SK-N-SH (cell line): Measurements from ENCODE around the gene DERA. TPM values are rescaled to one million over a fixed set of nuclear protein-coding genes. Genes with fewer than 3 reads are reported as not detected.

Experiments used
- CTCF ChIA-PET: fragments of 300-600, 350-600 bp; formaldehyde crosslinking; extraction: SDS; loops from one replicate; lab custom pipeline; 2021; lab: Yijun Ruan, JAX
- POLR2A ChIA-PET: fragments of 350-600 bp; sonication (Branson Sonifier 250); formaldehyde crosslinking; extraction: SDS; loops from one replicate; lab custom pipeline; 2020; ENCODE audit warnings: antibody characterized with exemption, inconsistent platforms; lab: Yijun Ruan, JAX
- DNase-seq: peaks from one replicate; pipeline ENCODE4 v3.0.0; 2012
- H2AFZ ChIP-seq: fragments of 200-600 bp; sonication (generic); 2 replicates; pipeline ENCODE4 v1.8.1; 2016; ENCODE audit warnings: antibody characterized with exemption, mild to moderate bottlenecking, low read depth
- H3F3A ChIP-seq: fragments of 200-600 bp; sonication (generic); replicated peaks from 2 replicates; pipeline ENCODE3; 2016; ENCODE audit warnings: antibody characterized with exemption, mild to moderate bottlenecking; ENCODE audit not compliant: insufficient read depth
- H3K27ac ChIP-seq, 2 experiments: fragments of 200-500 bp in 1 of 2; fragments of 200-600 bp in 1 of 2; sonication (Bioruptor generic) in 1 of 2; sonication (generic), shearing (Covaris generic) in 1 of 2; 2 replicates each; pipeline versions ENCODE4 v1.5.1 to v1.6.1; 2014 to 2016; ENCODE audit warnings: low read depth in 2 of 2, inconsistent platforms in 1 of 2, low read length in 1 of 2, mild to moderate bottlenecking in 1 of 2, mixed read lengths in 1 of 2
- H3K27me3 ChIP-seq: fragments of 200-600 bp; sonication (generic), shearing (Covaris generic); 2 replicates; pipeline ENCODE4 v1.6.1; 2016; ENCODE audit warnings: mixed run types; ENCODE audit not compliant: insufficient read depth
- H3K36me3 ChIP-seq, 2 experiments: fragments of 200-500 bp in 1 of 2; fragments of 200-600 bp in 1 of 2; sonication (Bioruptor generic) in 1 of 2; sonication (generic) in 1 of 2; replicated peaks in 1 of 2; 2 replicates each; pipeline versions ENCODE3 to v1.5.1; 2014 to 2016; ENCODE audit warnings: low read length in 1 of 2, mild to moderate bottlenecking in 1 of 2; ENCODE audit not compliant: insufficient read depth in 2 of 2, control insufficient read depth in 1 of 2
- H3K4me1 ChIP-seq, 2 experiments: fragments of 200-500 bp in 1 of 2; fragments of 200-600 bp in 1 of 2; sonication (Bioruptor generic) in 1 of 2; sonication (generic), shearing (Covaris generic) in 1 of 2; 2 replicates each; pipeline versions ENCODE4 v1.5.1 to v1.6.1; 2014 to 2016; ENCODE audit warnings: low read depth in 1 of 2, low read length in 1 of 2, mixed run types in 1 of 2; ENCODE audit not compliant: insufficient read depth in 2 of 2, control insufficient read depth in 1 of 2
- H3K4me2 ChIP-seq: fragments of 200-600 bp; sonication (generic), shearing (Covaris generic); 2 replicates; pipeline ENCODE4 v1.6.1; 2017; ENCODE audit warnings: mixed run types
- H3K4me3 ChIP-seq, 2 experiments: fragments of 200-500 bp in 1 of 2; fragments of 200-600 bp in 1 of 2; sonication (Bioruptor generic) in 1 of 2; sonication (generic), shearing (Covaris generic) in 1 of 2; 2 replicates each; pipeline versions ENCODE4 v1.5.1 to v1.8.1; 2014 to 2016; ENCODE audit warnings: low read depth in 2 of 2, inconsistent platforms in 1 of 2, low read length in 1 of 2, mild to moderate bottlenecking in 1 of 2, mixed read lengths in 1 of 2, moderate library complexity in 1 of 2
- H3K79me2 ChIP-seq: fragments of 200-600 bp; sonication (generic); 2 replicates; pipeline ENCODE4 v1.8.1; 2017; ENCODE audit warnings: mild to moderate bottlenecking; ENCODE audit not compliant: insufficient read depth
- H3K9ac ChIP-seq: fragments of 200-600 bp; sonication (generic); 2 replicates; pipeline ENCODE4 v1.6.1; 2017; ENCODE audit warnings: mixed run types
- H3K9me2 ChIP-seq: fragments of 200-600 bp; sonication (generic); 2 replicates; pipeline ENCODE4 v1.6.1; 2017; ENCODE audit warnings: mixed run types
- H3K9me3 ChIP-seq: fragments of 200-600 bp; sonication (generic); 2 replicates; pipeline ENCODE4 v1.6.1; 2017; ENCODE audit warnings: mixed run types, mild to moderate bottlenecking, moderate library complexity
- H4K20me1 ChIP-seq: fragments of 200-600 bp; sonication (generic); 2 replicates; pipeline ENCODE4 v1.6.1; 2017; ENCODE audit warnings: mild to moderate bottlenecking, mixed run types; ENCODE audit not compliant: insufficient read depth
- CHD2 ChIP-seq: fragments of 150-350 bp; IDR thresholded peaks from 2 replicates; pipeline ENCODE4 v1.6.1; 2018; ENCODE audit warnings: low read length; ENCODE audit not compliant: partially characterized antibody
- ELF1 ChIP-seq: IDR thresholded peaks from 2 replicates; pipeline ENCODE4 v1.4.0; 2012
- FOSL2 ChIP-seq: IDR thresholded peaks from 2 replicates; pipeline ENCODE4 v1.4.0; 2012; ENCODE audit warnings: low read depth, mild to moderate bottlenecking, moderate library complexity, borderline replicate concordance
- FOXM1 ChIP-seq: IDR thresholded peaks from 2 replicates; pipeline ENCODE4 v1.4.0; 2012; ENCODE audit warnings: low read depth, mild to moderate bottlenecking
- IRF3 ChIP-seq: fragments of 150-350 bp; IDR thresholded peaks from 2 replicates; pipeline ENCODE4 v1.6.1; 2016; ENCODE audit warnings: mild to moderate bottlenecking, low read depth, low read length
- MAX ChIP-seq: IDR thresholded peaks from 2 replicates; pipeline ENCODE4 v1.4.0; 2012; ENCODE audit warnings: low read depth
- NRF1 ChIP-seq: IDR thresholded peaks from 2 replicates; pipeline ENCODE4 v1.6.1; 2012; ENCODE audit warnings: low read depth, mild to moderate bottlenecking, low read length
- POLR2AphosphoS5 ChIP-seq: IDR thresholded peaks from 2 replicates; pipeline ENCODE4 v1.6.1; 2012; ENCODE audit warnings: low read depth, low read length
- RFX5 ChIP-seq: IDR thresholded peaks from 2 replicates; pipeline ENCODE4 v1.6.1; 2012; ENCODE audit warnings: mild to moderate bottlenecking, improper control_type of control experiment, low read length
- RXRA ChIP-seq: IDR thresholded peaks from 2 replicates; pipeline ENCODE4 v1.4.0; 2012; ENCODE audit warnings: low read depth, mild to moderate bottlenecking, borderline replicate concordance
- SIN3A ChIP-seq: IDR thresholded peaks from 2 replicates; pipeline ENCODE4 v1.6.1; 2012; ENCODE audit warnings: low read depth, mild to moderate bottlenecking, low read length, moderate library complexity, borderline replicate concordance
- TAF1 ChIP-seq: IDR thresholded peaks from 2 replicates; pipeline ENCODE4 v1.6.1; 2012; ENCODE audit warnings: low read depth, mild to moderate bottlenecking, low read length, moderate library complexity, borderline replicate concordance
- TEAD4 ChIP-seq: IDR thresholded peaks from 2 replicates; pipeline ENCODE4 v1.4.0; 2012; ENCODE audit warnings: mild to moderate bottlenecking, borderline replicate concordance; ENCODE audit not compliant: insufficient read depth
- USF1 ChIP-seq: IDR thresholded peaks from 2 replicates; pipeline ENCODE4 v1.4.0; 2012; ENCODE audit warnings: low read depth, borderline replicate concordance
- USF2 ChIP-seq: fragments of 150-350 bp; IDR thresholded peaks from 2 replicates; pipeline ENCODE4 v1.6.1; 2017; ENCODE audit warnings: antibody characterized with exemption, low read length, low read depth, borderline replicate concordance
- WGBS: methylation state at CpG from one replicate; pipeline ENCODE4 v1.1.6; 2017; ENCODE audit warnings: low lambda C conversion rate; 5-methylcytosine and 5-hydroxymethylcytosine counted together
- polyA plus RNA-seq, 3 experiments: library from polyadenylated mRNA; depleted of rRNA; stranded (reverse); fragments of >200 nt; gene quantifications; 2 replicates each; pipeline ENCODE4 v1.2.3, GENCODE V29; 2012

Gene DERA
- polyA plus RNA-seq, 1 of the 3 experiments (the other 2 are of a cell fraction): 16.6 TPM

GRCh38 chr12:16006752-16007151 lies 95.6 kb downstream of the DERA start:
- CTCF ChIA-PET: interaction anchor here (0.9 kb wide), 1 partner anchor 11 kb away, joined by 3 read pairs; no protein-coding TSS in a partner anchor
- Histone ChIP-seq H3F3A (no peaks in the 10 kb centered on the region), H3K36me3 (no peaks in the 10 kb centered on the region), H3K27me3 (no peaks in the 10 kb centered on the region)
- TF ChIP-seq CHD2: no peak
- TF ChIP-seq TAF1: no peak
- TF ChIP-seq RFX5: no peak
- TF ChIP-seq SIN3A: no peak
- TF ChIP-seq FOXM1: no peak
- no peak for TF ChIP-seq USF1
- no peak for TF ChIP-seq ELF1
- no peak for TF ChIP-seq TEAD4
- no peak for TF ChIP-seq MAX
- no peak for TF ChIP-seq FOSL2
- no peak for TF ChIP-seq NRF1
- TF ChIP-seq, all 33 proteins: peak for 0
- no peaks in the 10 kb centered on the region; the same call in 1 of the 2 replicates for H3K9me2 ChIP-seq
- no peaks in the 10 kb centered on the region for H3K79me2 ChIP-seq
- no peak for DNase-seq
- POLR2A ChIA-PET: no interaction called here
- no peak overlapping the region for H3K27ac ChIP-seq
- no peaks in the 10 kb centered on the region for H3K9me3 ChIP-seq
- H2AFZ ChIP-seq: no peak overlapping the region
- no peaks in the 10 kb centered on the region; a peak in 1 of 4 replicates for H3K4me1 ChIP-seq
- no peak overlapping the region for H3K4me3 ChIP-seq
- H3K9ac ChIP-seq: no peak overlapping the region
- H4K20me1 ChIP-seq: no peaks in the 10 kb centered on the region
- no peak overlapping the region for H3K4me2 ChIP-seq
- WGBS: 98% methylated on average over 4 of the region's 4 CpGs

GRCh38 chr12:16008421-16008824 lies 97.3 kb downstream of the DERA start:
- Histone ChIP-seq H3K9me2 (no peaks in the 10 kb centered on the region; the same call in 1 of the 2 replicates), H2AFZ (no peak overlapping the region), H4K20me1 (no peaks in the 10 kb centered on the region), H3K4me1 (no peaks in the 10 kb centered on the region; a peak in 1 of 4 replicates), H3K4me3 (no peak overlapping the region), H3F3A (no peaks in the 10 kb centered on the region), H3K27ac (no peak overlapping the region), H3K9me3 (no peaks in the 10 kb centered on the region), H3K27me3 (no peaks in the 10 kb centered on the region), H3K79me2 (no peaks in the 10 kb centered on the region), H3K9ac (no peak overlapping the region), H3K36me3 (peaks cover 0 to 2% of the 10 kb centered on the region in 2 experiments), H3K4me2 (no peak overlapping the region)
- POLR2A ChIA-PET: no interaction called here
- TF ChIP-seq USF2 (no peak), POLR2AphosphoS5 (no peak), RXRA (no peak), CHD2 (no peak), TAF1 (no peak), IRF3 (no peak), TEAD4 (no peak)
- DNase-seq: no peak
- CTCF ChIA-PET: no interaction called here
- WGBS: 94% methylated on average over 7 of the region's 7 CpGs
